Chondrocyte (in vitro differentiated cells): Measurements from ENCODE around the gene NRBP1. TPM values are rescaled to one million over a fixed set of nuclear protein-coding genes. Genes with fewer than 3 reads are reported as not detected.

Source experiments
- DNase-seq: peaks from one replicate; pipeline ENCODE4 v3.0.0; 2021; ENCODE audit warnings: mixed read lengths, low spot score
- H3K27ac Mint-ChIP-seq: one replicate; pipeline ENCODE4 v1.8.0; 2021; ENCODE audit warnings: mild to moderate bottlenecking, moderate library complexity, mixed read lengths; ENCODE audit not compliant: unreplicated experiment
- H3K27me3 Mint-ChIP-seq: 2 replicates; pipeline ENCODE4 v1.8.0; 2021; ENCODE audit warnings: low read depth, mixed read lengths
- H3K36me3 Mint-ChIP-seq: 2 replicates; pipeline ENCODE4 v1.8.0; 2021; ENCODE audit warnings: low read depth, mixed read lengths
- H3K4me1 Mint-ChIP-seq: 2 replicates; pipeline ENCODE4 v1.8.0; 2021; ENCODE audit warnings: low read depth, mild to moderate bottlenecking, mixed read lengths
- H3K4me3 Mint-ChIP-seq: one replicate; pipeline ENCODE4 v1.8.0; 2021; ENCODE audit warnings: mild to moderate bottlenecking, moderate library complexity, mixed read lengths; ENCODE audit not compliant: unreplicated experiment
- H3K9me3 Mint-ChIP-seq: 2 replicates; pipeline ENCODE4 v1.8.0; 2021; ENCODE audit warnings: low read depth, mixed read lengths
- CTCF ChIP-seq: fragments of 200-600 bp; sonication (generic); IDR thresholded peaks from 2 replicates; pipeline ENCODE4 v1.5.0; 2021; ENCODE audit warnings: antibody characterized with exemption, mild to moderate bottlenecking, moderate library complexity
- total RNA-seq: library from RNA; stranded (reverse); gene quantifications from 3 replicates; pipeline ENCODE4 v1.2.1, GENCODE V29; 2021

The NRBP1 gene
- total RNA-seq, 1 donor from 2014 or later: 128 TPM

GRCh38 chr2:27471961-27472360 is 43.5 kb downstream of the NRBP1 start:
- Mint-ChIP-seq H3K27ac (no peak overlapping the region), H3K9me3 (no peaks in the 10 kb centered on the region), H3K4me3 (no peak overlapping the region), H3K27me3 (no peaks in the 10 kb centered on the region), H3K4me1 (no peaks in the 10 kb centered on the region), H3K36me3 (peaks cover 13% of the 10 kb centered on the region)
- TF ChIP-seq CTCF: no peak
- DNase-seq: no peak

- DNase-seq: no peak
- no peak overlapping the region for H3K4me3 Mint-ChIP-seq
- H3K4me1 Mint-ChIP-seq: peaks cover 14% of the 10 kb centered on the region
- no peaks in the 10 kb centered on the region for H3K27me3 Mint-ChIP-seq
- no peak overlapping the region for H3K27ac Mint-ChIP-seq
- TF ChIP-seq CTCF: no peak
- H3K9me3 Mint-ChIP-seq: no peaks in the 10 kb centered on the region
- H3K36me3 Mint-ChIP-seq: peaks cover 10% of the 10 kb centered on the region
Observed at GRCh38 chr2:27485496-27485895, 57.1 kb downstream of the NRBP1 start.

GRCh38 chr2:27489118-27489497 is 60.7 kb downstream of the NRBP1 start:
- peak; percentile 52 for TF ChIP-seq CTCF
- H3K36me3 Mint-ChIP-seq: peaks cover 3% of the 10 kb centered on the region
- peaks cover 20% of the 10 kb centered on the region for H3K4me1 Mint-ChIP-seq
- H3K27ac Mint-ChIP-seq: peak overlapping the region; percentile 90
- H3K4me3 Mint-ChIP-seq: peak overlapping the region; percentile 93
- no peak for DNase-seq
- no peaks in the 10 kb centered on the region for H3K9me3 Mint-ChIP-seq
- no peaks in the 10 kb centered on the region for H3K27me3 Mint-ChIP-seq

- Mint-ChIP-seq H3K4me3 (peak within 1 kb of the TSS; percentile 93), H3K36me3 (peaks cover 3% of the 10 kb centered on the region), H3K27me3 (no peaks in the 10 kb centered on the region), H3K4me1 (peaks cover 25% of the 10 kb centered on the region), H3K27ac (peak within 1 kb of the TSS; percentile 90), H3K9me3 (no peaks in the 10 kb centered on the region)
- peak; percentile 99 for DNase-seq
- no peak for TF ChIP-seq CTCF
Observed at GRCh38 chr2:27489498-27490397, 61.3 kb downstream of the NRBP1 start, which contains the start of gene IFT172. Gene IFT172, minus strand, starts transcription at chr2:27489743. Its CDS starts 90 bp downstream, at chr2:27489653.

Other genes with a start within 250 kb of the NRBP1 start
- 79.0 to 116 TPM (median 91.2 TPM) in 3 replicates for gene ATRAID, start 216.6 kb upstream of the NRBP1 start, total RNA-seq
- gene SLC5A6, start 216.4 kb upstream of the NRBP1 start, total RNA-seq: 21.8 to 27.9 TPM (median 24.3 TPM) in 3 replicates
- gene CAD, start 211.3 kb upstream of the NRBP1 start, total RNA-seq: 54.8 to 88.4 TPM (median 55.0 TPM) in 3 replicates
- 0.17 to 0.31 TPM in 2 of 3 replicates, not detected in the other for gene SLC30A3, start 165.6 kb upstream of the NRBP1 start, total RNA-seq
- gene DNAJC5G, start 153.2 kb upstream of the NRBP1 start, total RNA-seq: not detected in 3 replicates
- gene TRIM54, start 146.2 kb upstream of the NRBP1 start, total RNA-seq: not detected in 3 replicates
- 1.2 to 2.7 TPM (median 1.5 TPM) in 3 replicates for gene UCN, start 120.2 kb upstream of the NRBP1 start, total RNA-seq
- gene MPV17, start 105.5 kb upstream of the NRBP1 start, total RNA-seq: 57.6 to 68.7 TPM (median 57.7 TPM) in 3 replicates
- 42.0 to 55.3 TPM (median 43.2 TPM) in 3 replicates for gene GTF3C2, start 71.9 kb upstream of the NRBP1 start, total RNA-seq
- gene EIF2B4, start 58.3 kb upstream of the NRBP1 start, total RNA-seq: 43.1 to 46.2 TPM (median 44.0 TPM) in 3 replicates
- gene SNX17, start 58.0 kb upstream of the NRBP1 start, total RNA-seq: 108 to 130 TPM (median 111 TPM) in 3 replicates
- 15.3 to 23.2 TPM (median 15.5 TPM) in 3 replicates for gene ZNF513, start 47.9 kb upstream of the NRBP1 start, total RNA-seq
- gene PPM1G, start 19.0 kb upstream of the NRBP1 start, total RNA-seq: 55.7 to 72.8 TPM (median 59.4 TPM) in 3 replicates
- gene KRTCAP3, start 13.8 kb downstream of the NRBP1 start, total RNA-seq: 1.1 to 3.6 TPM (median 1.4 TPM) in 3 replicates
- 19.3 to 36.9 TPM (median 21.5 TPM) in 3 replicates for gene IFT172, start 61.1 kb downstream of the NRBP1 start, total RNA-seq
- 8.6 to 17.7 TPM (median 17.4 TPM) in 3 replicates for gene FNDC4, start 66.6 kb downstream of the NRBP1 start, total RNA-seq
- 0.21 TPM in 1 of 3 replicates, not detected in the others for gene GCKR, start 68.2 kb downstream of the NRBP1 start, total RNA-seq
- 27.8 to 34.7 TPM (median 29.5 TPM) in 3 replicates for gene ZNF512, start 154.4 kb downstream of the NRBP1 start, total RNA-seq
- 1.6 to 2.7 TPM (median 1.7 TPM) in 3 replicates for gene CCDC121, start 200.4 kb downstream of the NRBP1 start, total RNA-seq
- gene GPN1, start 200.4 kb downstream of the NRBP1 start, total RNA-seq: 24.1 to 31.0 TPM (median 26.5 TPM) in 3 replicates
- gene SUPT7L, start 235.0 kb downstream of the NRBP1 start, total RNA-seq: 29.1 to 37.1 TPM (median 30.7 TPM) in 3 replicates
- 16.4 to 24.3 TPM (median 18.8 TPM) in 3 replicates for gene SLC4A1AP, start 235.3 kb downstream of the NRBP1 start, total RNA-seq